ENCODE measurements around the gene ACADS.

ACADS gene

GRCh38 chr12:120757226-120757742, 31.7 kb downstream of the ACADS start:
- H3K27ac ChIP-seq, result no peak overlapping the region
- H3K9me3 ChIP-seq (ENCODE audit: severe bottlenecking), result no peaks in the 10 kb centered on the region
- no peak for TF ChIP-seq CTCF (IDR thresholded peaks at IDR 0.05; ENCODE audit: low read depth, low read length)
- H3K4me3 ChIP-seq (ENCODE audit: low read depth, low read length), result no peak overlapping the region
- H3K36me3 ChIP-seq, result peaks cover 9% of the 10 kb centered on the region
- H3K27me3 ChIP-seq (ENCODE audit: insufficient read depth, low read depth, severe bottlenecking), result no peaks in the 10 kb centered on the region
- DNase-seq, result no peak

GRCh38 chr12:120757949-120758348, 32.3 kb downstream of the ACADS start:
- Histone ChIP-seq H3K4me3 (ENCODE audit: low read depth, low read length) (no peak overlapping the region), H3K36me3 (peaks cover 13% of the 10 kb centered on the region), H3K27ac (no peak overlapping the region), H3K27me3 (ENCODE audit: insufficient read depth, low read depth, severe bottlenecking) (no peaks in the 10 kb centered on the region), H3K9me3 (ENCODE audit: severe bottlenecking) (no peaks in the 10 kb centered on the region)
- DNase-seq, result no peak
- TF ChIP-seq CTCF (IDR thresholded peaks at IDR 0.05; ENCODE audit: low read depth, low read length), result no peak

- Histone ChIP-seq H3K27me3 (ENCODE audit: insufficient read depth, low read depth, severe bottlenecking) (no peaks in the 10 kb centered on the region), H3K36me3 (peaks cover 18% of the 10 kb centered on the region), H3K9me3 (ENCODE audit: severe bottlenecking) (no peaks in the 10 kb centered on the region), H3K4me3 (ENCODE audit: low read depth, low read length) (no peak overlapping the region), H3K27ac (no peak overlapping the region)
- no peak for DNase-seq
- no peak for TF ChIP-seq CTCF (IDR thresholded peaks at IDR 0.05; ENCODE audit: low read depth, low read length)
Measured at GRCh38 chr12:120758798-120759590, 33.4 kb downstream of the ACADS start.

GRCh38 chr12:120759591-120760348, 34.1 kb downstream of the ACADS start:
- Histone ChIP-seq H3K9me3 (ENCODE audit: severe bottlenecking) (no peaks in the 10 kb centered on the region), H3K27ac (no peak overlapping the region), H3K36me3 (peaks cover 25% of the 10 kb centered on the region), H3K27me3 (ENCODE audit: insufficient read depth, low read depth, severe bottlenecking) (no peaks in the 10 kb centered on the region), H3K4me3 (ENCODE audit: low read depth, low read length) (no peak overlapping the region)
- TF ChIP-seq CTCF (IDR thresholded peaks at IDR 0.05; ENCODE audit: low read depth, low read length), result no peak
- no peak for DNase-seq

- H3K9me3 ChIP-seq (ENCODE audit: severe bottlenecking), result no peaks in the 10 kb centered on the region
- H3K27me3 ChIP-seq (ENCODE audit: insufficient read depth, low read depth, severe bottlenecking), result no peaks in the 10 kb centered on the region
- no peak overlapping the region for H3K4me3 ChIP-seq (ENCODE audit: low read depth, low read length)
- TF ChIP-seq CTCF (IDR thresholded peaks at IDR 0.05; ENCODE audit: low read depth, low read length), result no peak
- peaks cover 26% of the 10 kb centered on the region for H3K36me3 ChIP-seq
- no peak for DNase-seq
- H3K27ac ChIP-seq, result no peak overlapping the region
Measured at GRCh38 chr12:120760349-120761254, 35.0 kb downstream of the ACADS start.

Measured in WERI-Rb-1 (cell line).